Embryonic facial prominence (tissue), 1 donor: ENCODE results near the gene SNRPA1.
A peak's percentile ranks its signal among the peaks of the same experiment; 100 is the strongest.
"Not testable (repeated sequence)": the region's sequence is repeated elsewhere in the genome, so short reads cannot be mapped to it uniquely, and the experiment has no call there.

Experiments used
- DNase-seq: peaks from one replicate; pipeline ENCODE4 v3.0.0-alpha.2; 2016; ENCODE audit errors: extremely low spot score

The SNRPA1 gene

DNA sequence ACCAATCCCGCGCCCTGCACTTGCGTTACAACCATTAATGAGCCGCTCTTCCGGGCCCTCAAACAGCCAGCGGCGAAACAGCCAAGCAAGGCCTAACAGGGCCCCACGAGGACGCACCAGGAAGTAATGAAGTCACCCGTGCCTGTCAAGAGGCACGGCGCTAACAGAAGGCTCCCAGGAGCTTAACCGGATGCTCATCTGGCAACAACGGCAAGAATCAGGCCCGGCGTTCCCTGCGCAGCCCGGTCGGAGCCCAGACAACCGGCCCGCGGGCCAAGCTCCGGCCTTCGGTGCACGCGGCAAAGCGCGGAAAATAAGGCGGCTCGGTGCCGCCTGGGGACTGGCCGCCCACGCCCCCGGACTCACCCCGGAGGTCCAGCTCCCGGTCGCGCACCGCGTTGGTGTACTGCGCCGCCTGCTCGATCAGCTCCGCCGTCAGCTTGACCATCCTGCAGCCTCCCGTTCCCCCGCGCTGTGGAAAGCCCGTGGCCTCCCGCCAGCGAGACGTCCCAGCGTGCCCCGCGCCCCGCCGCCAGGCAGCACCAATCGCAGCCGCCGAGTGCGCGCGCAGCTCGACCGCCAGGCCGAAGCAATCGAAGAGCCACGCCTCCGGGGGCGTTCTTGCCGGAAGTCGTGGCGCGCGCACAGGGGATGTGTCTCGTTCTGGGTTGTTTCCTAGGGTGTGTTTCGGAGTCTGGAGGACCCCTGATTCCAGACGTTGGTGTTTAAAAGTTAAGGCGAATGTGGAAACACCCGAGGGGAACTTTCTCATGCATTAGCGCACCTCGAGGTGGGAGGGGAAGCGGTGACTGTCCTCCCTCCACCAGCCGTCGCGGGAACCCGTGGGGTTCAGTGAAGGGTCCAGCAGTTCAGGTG, at the start of gene SNRPA1:
Gene SNRPA1, minus strand, starts transcription at position 518 of the 876 bp plus-strand sequence. Its CDS starts 70 bp downstream, at position 448.
- DNase-seq: peak; percentile 89

DNA sequence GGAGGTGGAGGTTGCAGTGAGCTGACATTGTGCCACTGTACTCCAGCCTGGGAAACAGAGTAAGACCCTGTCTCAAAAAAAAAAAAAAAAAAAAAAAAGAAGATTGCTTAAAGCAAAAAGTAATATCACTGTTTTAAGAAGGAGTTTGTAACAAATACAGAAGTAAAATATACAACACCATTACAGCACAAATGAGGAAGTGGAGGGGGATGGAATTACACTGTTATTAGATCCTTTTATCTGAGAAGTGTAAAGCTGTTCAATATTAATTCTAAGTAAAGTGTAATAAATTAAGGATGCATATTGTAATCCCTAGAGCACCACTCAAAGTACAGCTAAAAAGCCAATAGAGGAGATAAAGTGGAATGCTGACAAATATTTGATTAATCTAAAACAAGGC, 47.0 kb upstream of the SNRPA1 start:
- DNase-seq: no peak

DNA sequence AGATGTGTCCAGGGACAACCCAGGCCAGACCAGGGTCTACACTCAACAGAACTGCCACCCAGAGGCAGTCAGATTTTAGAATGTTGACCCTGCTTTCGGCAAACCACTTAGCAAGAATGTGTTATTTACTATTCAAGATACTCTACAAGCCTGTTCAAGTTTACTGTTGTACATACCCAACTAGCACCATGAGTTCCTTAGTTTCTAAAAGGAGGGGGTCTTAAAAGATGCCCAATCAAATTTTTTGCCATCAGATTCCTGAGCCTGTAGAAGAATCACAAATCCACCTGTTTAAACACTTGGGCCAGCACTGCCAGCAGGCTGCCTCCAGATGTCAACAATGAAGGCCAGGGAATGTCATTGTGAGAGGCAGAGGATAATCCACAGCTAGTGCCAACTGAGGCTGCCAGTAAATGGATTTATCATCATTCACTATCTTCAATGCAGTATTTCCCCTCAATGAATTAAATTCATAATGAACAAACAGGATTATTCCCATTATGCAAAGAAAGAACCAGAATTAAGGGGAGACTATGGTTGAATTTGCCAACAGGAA, 43.5 kb upstream of the SNRPA1 start:
- DNase-seq: no peak

DNA sequence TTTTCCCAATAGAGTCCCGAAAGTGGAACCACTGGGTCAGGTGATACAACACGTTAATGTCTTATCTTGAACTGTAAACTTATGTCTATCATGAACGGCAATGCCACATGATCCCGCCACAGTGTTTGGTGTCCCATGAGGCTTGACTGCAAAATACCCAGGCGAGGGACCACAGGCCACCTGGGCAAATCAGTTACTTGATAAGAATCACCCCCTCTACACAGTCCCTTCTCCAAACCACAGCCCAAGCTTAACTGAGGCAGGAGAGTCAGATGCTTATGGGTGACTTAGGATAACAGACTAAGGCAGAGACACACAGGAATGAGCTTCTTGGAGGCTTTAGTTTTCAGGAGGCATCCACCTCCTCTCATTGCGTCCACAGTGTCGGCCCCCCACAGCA, 42.9 kb upstream of the SNRPA1 start:
- no peak for DNase-seq

- DNase-seq: not testable (repeated sequence)
These were observed 39.1 kb upstream of the SNRPA1 start for GRCh38 chr15:101333907-101334789.

- no peak for DNase-seq
These were observed 37.0 kb upstream of the SNRPA1 start for GRCh38 chr15:101332061-101332467.

DNA sequence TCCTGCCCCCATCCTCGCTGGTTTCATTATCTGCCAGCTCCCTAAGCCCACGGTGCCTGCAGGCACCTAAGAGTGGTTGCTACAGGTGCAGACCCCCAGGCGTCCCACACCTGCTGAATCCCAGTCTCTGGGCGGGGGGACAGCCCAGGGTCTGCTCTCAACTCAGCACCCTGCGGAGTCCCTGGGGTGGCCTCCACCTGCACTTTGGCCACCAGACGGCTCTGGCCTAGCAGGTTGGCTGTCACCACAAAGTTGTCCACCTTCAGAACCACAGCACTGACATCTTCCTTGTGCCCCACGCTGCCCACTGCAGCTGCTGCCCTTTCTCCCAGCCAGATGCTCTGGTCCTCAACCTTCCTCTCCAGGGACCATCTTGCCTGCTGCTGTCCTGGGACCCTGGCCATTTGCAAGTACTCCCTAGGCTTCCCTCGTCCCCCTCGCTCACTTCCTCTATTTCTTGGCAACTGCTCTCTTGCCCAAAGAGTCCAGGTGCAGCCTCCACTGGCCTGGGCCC, 34.9 kb upstream of the SNRPA1 start:
- DNase-seq: no peak

DNA sequence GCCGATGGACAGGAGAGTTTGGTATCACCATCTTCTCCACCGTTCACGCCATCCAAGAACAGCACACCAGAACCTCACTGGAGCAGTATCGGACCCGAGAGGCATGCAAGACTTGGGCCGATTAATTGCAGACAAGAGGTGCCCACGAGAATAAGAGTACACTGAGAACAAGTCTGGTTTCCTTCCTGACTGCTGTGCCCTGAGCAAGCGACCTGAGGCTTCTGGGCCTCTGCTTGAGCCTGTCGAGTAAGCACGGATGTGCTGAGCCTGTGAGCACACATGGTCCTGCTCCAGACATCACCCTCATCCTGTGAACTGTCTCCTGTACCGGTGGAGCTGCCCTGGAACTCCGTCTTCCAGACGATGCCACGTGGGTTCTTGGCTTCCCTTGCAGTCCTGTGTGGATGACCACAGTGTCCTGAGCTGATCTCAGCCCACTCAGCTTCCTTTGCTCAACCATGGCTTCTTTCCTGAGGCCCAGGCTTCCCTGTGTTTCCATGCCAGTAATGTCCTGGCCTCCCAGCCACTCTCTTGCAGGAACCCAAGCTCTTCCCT, 34.3 kb upstream of the SNRPA1 start:
- no peak for DNase-seq

GRCh38 chr15:101328001-101328400, 33.0 kb upstream of the SNRPA1 start:
- DNase-seq: no peak

DNA sequence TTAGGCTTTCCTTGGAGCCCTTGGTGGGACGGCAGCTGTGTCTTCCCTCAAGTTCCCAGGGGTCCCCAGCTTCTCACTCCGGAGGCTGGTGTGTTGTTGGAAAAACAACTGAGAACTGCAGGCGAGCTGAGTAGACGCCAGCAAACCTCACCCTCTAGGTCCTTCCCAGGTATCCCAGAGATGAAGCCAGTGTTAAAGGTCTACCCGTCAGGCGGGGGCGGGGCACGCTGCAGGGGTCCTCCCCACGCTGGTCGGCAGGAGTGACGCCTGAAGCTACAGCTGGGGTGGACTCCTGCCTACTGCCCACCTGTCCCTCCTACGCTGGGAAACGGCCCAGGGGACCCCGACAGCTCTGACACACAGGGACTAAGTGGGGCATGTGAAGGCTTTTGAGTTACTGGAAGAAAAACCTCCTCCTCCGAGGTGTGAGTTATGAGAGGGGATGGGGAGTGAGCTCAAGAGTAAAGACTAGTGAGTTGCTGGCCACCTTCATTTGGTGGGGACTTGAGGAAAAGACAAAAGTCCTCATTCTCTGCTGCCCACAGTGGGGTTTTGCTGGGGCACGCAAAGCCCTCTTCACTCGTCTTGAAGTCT, 32.2 kb upstream of the SNRPA1 start:
- no peak for DNase-seq

GRCh38 chr15:101326462-101327146, 31.6 kb upstream of the SNRPA1 start:
- no peak for DNase-seq

GRCh38 chr15:101326026-101326315, 30.9 kb upstream of the SNRPA1 start:
- DNase-seq: no peak

- no peak for DNase-seq
These were observed 30.4 kb upstream of the SNRPA1 start for GRCh38 chr15:101325263-101326025.

DNA sequence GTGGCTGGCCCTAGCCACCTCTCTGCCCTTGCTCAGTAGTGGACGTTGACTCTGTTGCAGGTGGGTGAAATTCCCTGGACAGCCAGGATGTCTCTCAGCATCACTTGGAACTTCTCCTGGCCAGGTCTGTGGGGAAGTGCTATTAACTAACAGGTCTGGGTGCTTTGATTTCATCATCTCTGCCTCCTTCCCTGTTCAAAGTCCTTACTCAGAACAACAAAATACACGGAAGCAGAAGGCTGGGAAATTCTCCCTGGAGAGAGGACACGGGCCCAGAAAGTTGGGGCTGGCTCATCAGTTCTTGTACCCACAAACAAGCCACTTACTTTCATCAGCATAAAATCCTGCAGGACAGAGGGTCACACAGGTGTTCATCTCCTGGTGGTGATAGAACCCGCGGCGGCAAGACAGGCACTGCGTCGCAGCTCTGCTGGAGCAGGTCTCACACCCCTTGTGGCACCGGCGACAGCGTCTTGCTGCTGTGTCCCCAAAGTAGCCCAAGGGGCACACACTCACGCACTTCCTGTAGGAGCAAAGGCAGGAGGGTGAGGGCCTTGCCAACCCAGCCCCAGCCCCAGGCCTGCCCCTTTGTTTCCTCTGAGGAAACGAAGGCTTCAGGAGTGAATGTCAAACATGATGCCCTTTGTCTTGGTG, 29.6 kb upstream of the SNRPA1 start:
- DNase-seq: no peak

DNA sequence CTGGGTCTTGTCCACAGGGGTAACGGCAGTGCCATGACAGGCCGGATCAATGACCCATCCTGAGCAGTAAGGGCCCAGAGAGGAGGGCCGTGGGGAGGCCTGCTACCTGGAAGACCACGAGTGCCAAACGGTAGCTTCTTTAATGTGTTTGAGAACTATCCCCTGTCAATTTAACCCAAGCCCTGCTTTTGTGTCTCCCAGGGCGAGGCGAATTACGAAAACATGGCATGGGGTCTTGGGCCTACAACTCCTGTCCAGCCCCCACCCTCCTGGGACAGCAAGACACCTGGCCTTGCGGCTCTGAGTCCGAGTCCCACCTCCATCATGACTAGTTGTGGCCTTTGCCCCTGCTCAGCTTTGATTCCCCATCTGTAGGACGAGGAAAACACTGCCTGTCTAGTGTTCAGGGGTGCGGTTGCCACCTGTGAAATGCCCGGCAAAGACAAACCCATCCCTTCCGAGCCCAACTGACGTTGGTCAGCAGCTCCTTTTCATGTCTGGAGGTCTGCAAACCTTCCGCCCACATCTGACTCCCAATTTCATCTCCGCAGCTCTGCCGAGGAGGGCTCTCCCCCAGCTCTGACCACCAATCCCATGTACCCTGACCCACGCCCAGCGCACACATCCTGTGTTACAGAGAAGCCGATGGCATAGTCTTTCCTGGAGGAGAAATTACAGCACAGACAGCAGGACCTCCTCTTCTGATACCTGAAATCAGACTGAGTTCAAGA, 28.9 kb upstream of the SNRPA1 start:
- no peak for DNase-seq

DNA sequence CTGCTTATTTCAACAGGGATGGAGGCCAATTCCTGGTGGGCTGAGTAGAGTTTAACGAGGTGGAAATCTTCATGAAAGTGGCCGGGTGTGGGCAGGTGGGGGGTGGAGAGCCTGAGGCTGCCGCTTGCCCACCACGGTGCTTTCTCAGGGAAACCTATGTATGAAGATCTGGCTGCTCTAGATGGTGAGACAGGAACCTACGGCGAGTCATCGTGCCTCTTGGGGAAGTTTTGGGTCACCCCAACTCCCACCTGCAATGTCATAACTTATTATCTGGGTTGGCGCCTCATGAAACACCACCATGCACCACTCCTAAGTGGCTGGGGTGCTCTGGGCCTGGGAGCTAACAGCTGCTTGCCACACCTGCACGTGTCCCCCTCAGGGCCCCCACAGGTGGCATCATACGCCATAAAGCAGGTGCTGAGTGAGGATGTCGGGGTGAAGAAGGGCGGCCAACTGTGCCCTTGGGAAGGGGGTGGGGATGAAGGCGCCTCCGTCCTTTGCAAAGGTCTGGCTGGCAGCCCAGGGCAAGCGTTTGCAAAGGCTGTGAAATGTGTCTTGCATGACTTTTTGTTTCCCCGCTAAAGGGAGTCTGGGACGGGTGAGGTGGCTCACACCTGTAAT, 27.9 kb upstream of the SNRPA1 start:
- no peak for DNase-seq

- DNase-seq: no peak
These were observed 27.1 kb upstream of the SNRPA1 start for GRCh38 chr15:101322016-101322695.

DNA sequence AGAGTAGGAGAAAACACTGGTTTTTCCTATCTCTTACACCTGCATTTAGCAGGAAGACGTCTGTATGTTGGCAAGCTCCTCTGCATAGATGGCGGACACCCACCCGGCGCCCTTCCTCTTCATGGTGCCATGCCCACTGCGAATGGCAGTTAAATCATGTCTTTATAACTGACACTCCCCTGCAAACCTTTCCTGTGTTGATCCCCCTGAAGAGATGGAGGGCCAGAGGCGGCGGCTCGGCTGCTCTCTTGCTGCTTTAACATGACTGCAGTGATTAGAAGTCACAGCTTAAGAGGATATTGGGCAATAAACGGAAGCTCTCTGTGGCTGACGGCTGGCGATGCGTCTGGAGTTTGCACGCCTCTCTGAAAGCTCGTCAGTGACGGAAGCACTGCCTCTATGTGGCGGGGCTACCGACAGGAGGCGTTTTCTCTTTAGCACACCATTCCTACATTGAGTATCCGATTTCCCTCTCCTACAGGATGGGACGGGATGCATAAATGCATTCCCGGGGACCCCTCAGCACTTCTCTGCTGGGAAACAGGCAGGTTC, 25.5 kb upstream of the SNRPA1 start:
- DNase-seq: no peak
